PC-3 (cell line): ENCODE results near the gene SFT2D3. TPM values are rescaled to one million over a fixed set of nuclear protein-coding genes. Genes with fewer than 3 reads are reported as not detected.

Experiments used
- ATAC-seq: fragments of 200-7000 bp; cut with Tn5 transposase; 2 replicates; pipeline ENCODE4 v1.9.1; 2020; ENCODE audit warnings: mild to moderate bottlenecking, moderate library complexity
- BruUV-seq: library from RNA; stranded (reverse); fragments of 400-500 nt; replicated peaks from 2 replicates; lab custom pipeline; 2021; lab: Mats Ljungman, UMichigan
- CTCF ChIA-PET: fragments of 300-600 bp; sonication (Branson Sonifier 250); formaldehyde crosslinking; loops from one replicate; lab custom pipeline; 2022; ENCODE audit warnings: antibody characterized with exemption; lab: Charles Lee
- POLR2A ChIA-PET: fragments of 300-600 bp; sonication (Branson Sonifier 250); formaldehyde crosslinking; loops from one replicate; lab custom pipeline; 2022; ENCODE audit warnings: antibody characterized with exemption; ENCODE audit not compliant: unreplicated experiment; lab: Charles Lee
- DNase-seq: peaks from one replicate; pipeline ENCODE4 v3.0.0-alpha.2; 2015
- H2AFZ ChIP-seq: fragments of 300-600 bp; sonication (generic); 2 replicates; pipeline ENCODE4 v1.6.0; 2016; ENCODE audit warnings: antibody characterized with exemption, low read length
- H3F3A ChIP-seq: fragments of 300-600 bp; sonication (generic); one replicate; pipeline ENCODE4 v1.6.0; 2017; ENCODE audit warnings: antibody characterized with exemption, low read length, control low read depth, mild to moderate bottlenecking; ENCODE audit not compliant: unreplicated experiment
- H3K27ac ChIP-seq: fragments of 300-600 bp; sonication (generic); 2 replicates; pipeline ENCODE4 v1.5.1; 2016; ENCODE audit warnings: mild to moderate bottlenecking, low read length
- H3K27me3 ChIP-seq: fragments of 300-600 bp; sonication (generic); 2 replicates; pipeline ENCODE4 v1.6.1; 2016; ENCODE audit warnings: low read length, mixed read lengths
- H3K36me3 ChIP-seq: fragments of 300-600 bp; sonication (generic); 2 replicates; pipeline ENCODE4 v1.6.1; 2016; ENCODE audit warnings: low read depth, mixed run types, low read length, mixed read lengths
- H3K4me1 ChIP-seq: fragments of 300-600 bp; sonication (generic); 2 replicates; pipeline ENCODE4 v1.5.1; 2016; ENCODE audit warnings: low read length; ENCODE audit not compliant: insufficient read depth
- H3K4me2 ChIP-seq: fragments of 300-600 bp; sonication (generic); 2 replicates; pipeline ENCODE4 v1.6.0; 2016; ENCODE audit warnings: low read length
- H3K4me3 ChIP-seq: fragments of 300-600 bp; sonication (generic); 2 replicates; pipeline ENCODE4 v1.5.1; 2016; ENCODE audit warnings: mild to moderate bottlenecking, low read length, mixed read lengths
- H3K79me2 ChIP-seq: fragments of 300-600 bp; sonication (generic); 2 replicates; pipeline ENCODE4 v1.6.1; 2017; ENCODE audit warnings: low read length, mixed read lengths
- H3K9ac ChIP-seq: fragments of 300-600 bp; sonication (generic); 2 replicates; pipeline ENCODE4 v1.6.0; 2016; ENCODE audit warnings: mild to moderate bottlenecking, low read length
- H3K9me2 ChIP-seq: fragments of 300-600 bp; sonication (generic); replicated peaks from 2 replicates; pipeline ENCODE4 v1.6.1; 2016; ENCODE audit warnings: mixed run types, low read length, mixed read lengths
- H3K9me3 ChIP-seq: fragments of 300-600 bp; sonication (generic); 2 replicates; pipeline ENCODE4 v1.6.1; 2016; ENCODE audit warnings: low read length, mixed read lengths
- H4K20me1 ChIP-seq: fragments of 300-600 bp; sonication (generic); 2 replicates; pipeline ENCODE4 v1.6.1; 2016; ENCODE audit warnings: low read length, mixed read lengths
- EZH2 ChIP-seq: fragments of 300-600 bp; sonication (generic); IDR thresholded peaks from one replicate; pipeline ENCODE4 v1.6.1; 2017; ENCODE audit warnings: antibody characterized with exemption, mild to moderate bottlenecking, low read length; ENCODE audit not compliant: unreplicated experiment
- EZH2phosphoT487 ChIP-seq: fragments of 300-600 bp; sonication (generic); IDR thresholded peaks from 2 replicates; pipeline ENCODE4 v1.6.1; 2018; ENCODE audit warnings: mild to moderate bottlenecking, antibody characterized with exemption, low read length, borderline replicate concordance
- intact Hi-C: fragments of 100-400 bp; cut with micrococcal nuclease; formaldehyde crosslinking; loops from 2 replicates; pipeline ENCODE4 v1.9.0; 2023
- total RNA-seq: library from RNA; depleted of rRNA; stranded (reverse); fragments of >200 nt; gene quantifications from 2 replicates; pipeline ENCODE4 v1.2.3, GENCODE V29; 2014
- TF ChIP-seq, protein P1 (sequence below): fragments of 300-600 bp; sonication (generic); conservative IDR thresholded peaks from 2 replicates; pipeline ENCODE4 v1.5.1; 2017; ENCODE audit warnings: antibody characterized with exemption, low read depth, mild to moderate bottlenecking, low read length

Gene SFT2D3
- total RNA-seq, 1 experiment from 2014 or later: 4.2 TPM

- Histone ChIP-seq H2AFZ (no peak overlapping the region), H3F3A (no peaks in the 10 kb centered on the region), H3K27ac (no peak overlapping the region), H3K4me3 (no peak overlapping the region), H3K27me3 (no peaks in the 10 kb centered on the region), H3K79me2 (no peaks in the 10 kb centered on the region), H4K20me1 (no peaks in the 10 kb centered on the region), H3K9me2 (no peaks in the 10 kb centered on the region), H3K9ac (no peak overlapping the region), H3K36me3 (no peaks in the 10 kb centered on the region; the same call in 1 of the 2 replicates), H3K4me2 (no peak overlapping the region), H3K9me3 (0 out of 2 replicates have a peak, but pooled peaks cover 5% of the 10 kb centered on the region), H3K4me1 (peaks cover 5% of the 10 kb centered on the region; the same call in 1 of the 2 replicates)
- ATAC-seq (no peak), DNase-seq (no peak)
- POLR2A ChIA-PET: interaction anchor here (0.5 kb wide), 1 partner anchor 81 kb away, joined by 3 read pairs; no protein-coding TSS in a partner anchor
- CTCF ChIA-PET: no interaction called here
- intact Hi-C loops: no loop called here
- TF ChIP-seq EZH2: no peak
- TF ChIP-seq EZH2phosphoT487: no peak
- no TSS peak for BruUV-seq
Measured at GRCh38 chr2:127671557-127672302, 29.6 kb upstream of the SFT2D3 start.

DNA sequence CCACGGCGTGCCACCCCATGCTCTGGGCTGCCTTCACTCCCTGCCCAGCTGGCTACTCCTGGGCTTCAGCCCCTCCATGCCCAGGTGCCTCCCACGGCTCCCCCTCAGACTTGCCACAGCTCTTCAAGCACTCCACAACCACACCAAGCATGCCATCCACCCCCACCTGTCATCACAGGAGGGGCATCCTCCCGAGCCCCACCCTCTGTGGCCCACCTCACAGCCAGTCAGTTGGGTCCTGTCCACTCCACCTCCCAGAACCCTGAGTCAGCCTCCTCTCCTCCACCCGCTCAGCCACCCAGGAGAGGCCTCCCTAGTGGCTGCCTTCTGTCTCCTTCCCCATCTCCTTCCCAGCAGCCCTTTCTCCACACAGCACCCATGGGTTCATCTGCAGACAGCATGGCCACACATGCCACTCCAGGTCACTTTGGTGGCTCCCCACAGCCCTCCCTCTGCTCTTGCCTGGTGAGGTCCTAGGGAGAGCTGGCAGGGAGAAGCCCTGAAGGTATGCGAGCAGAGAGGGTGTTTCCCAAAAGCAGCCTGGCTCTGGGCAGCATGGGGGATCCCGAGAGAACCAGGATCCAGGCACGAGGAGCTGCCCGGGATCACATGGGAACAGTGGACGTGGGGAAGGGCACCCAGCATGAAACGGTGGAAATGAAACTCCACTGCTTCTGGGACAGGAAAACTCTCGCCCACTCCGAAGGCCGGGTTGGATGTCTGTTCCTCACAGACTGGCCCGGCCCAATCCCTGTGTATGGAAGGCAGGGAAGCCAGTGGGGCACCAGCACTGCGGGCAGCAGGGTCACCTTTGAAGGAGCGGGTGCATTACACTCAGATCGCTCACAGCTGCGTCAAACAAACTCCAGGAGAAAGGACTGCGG, 28.7 kb upstream of the SFT2D3 start:
- Histone ChIP-seq H3K4me3 (no peak overlapping the region), H3K79me2 (no peaks in the 10 kb centered on the region), H3K27me3 (no peaks in the 10 kb centered on the region), H2AFZ (no peak overlapping the region), H3K9ac (no peak overlapping the region), H3K36me3 (no peaks in the 10 kb centered on the region; the same call in 1 of the 2 replicates), H3K27ac (no peak overlapping the region), H4K20me1 (no peaks in the 10 kb centered on the region), H3F3A (no peaks in the 10 kb centered on the region), H3K9me3 (0 out of 2 replicates have a peak, but pooled peaks cover 2% of the 10 kb centered on the region), H3K4me2 (no peak overlapping the region), H3K9me2 (no peaks in the 10 kb centered on the region), H3K4me1 (peaks cover 5% of the 10 kb centered on the region; the same call in 1 of the 2 replicates)
- ATAC-seq (no peak), DNase-seq (no peak)
- intact Hi-C loops: no loop called here
- TF ChIP-seq, protein P1, sequence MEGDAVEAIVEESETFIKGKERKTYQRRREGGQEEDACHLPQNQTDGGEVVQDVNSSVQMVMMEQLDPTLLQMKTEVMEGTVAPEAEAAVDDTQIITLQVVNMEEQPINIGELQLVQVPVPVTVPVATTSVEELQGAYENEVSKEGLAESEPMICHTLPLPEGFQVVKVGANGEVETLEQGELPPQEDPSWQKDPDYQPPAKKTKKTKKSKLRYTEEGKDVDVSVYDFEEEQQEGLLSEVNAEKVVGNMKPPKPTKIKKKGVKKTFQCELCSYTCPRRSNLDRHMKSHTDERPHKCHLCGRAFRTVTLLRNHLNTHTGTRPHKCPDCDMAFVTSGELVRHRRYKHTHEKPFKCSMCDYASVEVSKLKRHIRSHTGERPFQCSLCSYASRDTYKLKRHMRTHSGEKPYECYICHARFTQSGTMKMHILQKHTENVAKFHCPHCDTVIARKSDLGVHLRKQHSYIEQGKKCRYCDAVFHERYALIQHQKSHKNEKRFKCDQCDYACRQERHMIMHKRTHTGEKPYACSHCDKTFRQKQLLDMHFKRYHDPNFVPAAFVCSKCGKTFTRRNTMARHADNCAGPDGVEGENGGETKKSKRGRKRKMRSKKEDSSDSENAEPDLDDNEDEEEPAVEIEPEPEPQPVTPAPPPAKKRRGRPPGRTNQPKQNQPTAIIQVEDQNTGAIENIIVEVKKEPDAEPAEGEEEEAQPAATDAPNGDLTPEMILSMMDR: no peak
- TF ChIP-seq EZH2 (no peak), EZH2phosphoT487 (no peak)
- CTCF ChIA-PET: no interaction called here
- BruUV-seq: no TSS peak
- POLR2A ChIA-PET: interaction anchor here (0.5 kb wide), 1 partner anchor 82 kb away, joined by 3 read pairs; no protein-coding TSS in a partner anchor

DNA sequence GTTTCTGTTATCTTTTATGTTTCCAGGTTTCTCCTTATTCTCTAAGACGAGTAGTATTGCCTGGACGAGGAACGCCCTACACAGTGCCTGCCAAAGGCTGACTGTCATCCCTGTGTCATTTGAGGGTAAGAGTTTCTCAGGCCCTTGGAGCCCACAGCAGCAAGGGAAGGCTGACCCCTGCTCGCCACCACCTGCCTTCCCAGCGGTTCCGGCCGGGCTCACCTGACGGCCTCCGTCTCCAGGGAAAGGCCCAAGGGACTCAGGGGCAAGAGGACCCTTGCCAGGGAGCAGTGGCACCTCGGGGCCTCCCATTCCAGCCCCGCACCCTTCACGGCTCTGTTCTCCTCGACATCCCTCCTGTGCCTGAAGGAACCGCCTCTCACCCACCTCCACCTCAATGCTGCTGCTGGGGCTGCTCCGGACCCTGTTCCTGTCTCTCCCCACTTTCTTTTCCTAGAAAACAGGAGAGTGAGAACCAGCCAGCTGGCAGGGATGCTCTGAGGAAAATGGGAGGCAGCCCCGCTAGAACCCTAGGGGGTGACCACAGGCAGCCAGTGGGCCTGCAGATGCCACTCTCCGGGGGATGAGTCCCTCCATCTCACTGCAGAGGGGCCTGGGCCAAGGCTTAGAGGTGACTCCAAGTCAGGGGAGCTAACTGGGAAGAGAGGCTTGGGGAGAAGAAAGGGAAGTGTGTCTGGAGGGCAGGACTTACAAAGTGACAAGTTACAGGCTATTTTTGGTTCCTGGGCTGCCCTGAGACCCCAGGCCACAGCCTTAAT, 27.8 kb upstream of the SFT2D3 start:
- Histone ChIP-seq H3K36me3 (no peaks in the 10 kb centered on the region), H3K4me1 (peaks cover 5% of the 10 kb centered on the region; the same call in 1 of the 2 replicates), H3K4me3 (no peak overlapping the region), H3K79me2 (no peaks in the 10 kb centered on the region), H3K27me3 (no peaks in the 10 kb centered on the region), H3K9me3 (no peaks in the 10 kb centered on the region), H3K27ac (no peak overlapping the region), H3K9me2 (no peaks in the 10 kb centered on the region), H3K4me2 (no peak overlapping the region), H2AFZ (no peak overlapping the region), H3K9ac (no peak overlapping the region), H3F3A (no peaks in the 10 kb centered on the region), H4K20me1 (no peaks in the 10 kb centered on the region)
- ChIA-PET CTCF (no interaction called here), POLR2A (no interaction called here)
- TF ChIP-seq EZH2phosphoT487 (no peak), EZH2 (no peak)
- TF ChIP-seq, protein P1: no peak
- DNase-seq (no peak), ATAC-seq (no peak)
- intact Hi-C loops: no loop called here
- TSS peak; percentile 23 for BruUV-seq
